Activated CD8-positive, alpha-beta memory T cell treated with anti-CD3 and anti-CD28 coated beads, Interleukin-2, amount 50 U/mL, for 24 hours (primary cell): ENCODE data around the gene HHAT.

Source experiments
- DNase-seq: peaks from one replicate; pipeline ENCODE4 v3.0.0-alpha.2; 2020; ENCODE audit errors: extremely low read depth

The HHAT gene

GRCh38 chr1:210328746-210329503, at the start of gene HHAT:
Gene HHAT, plus strand, starts transcription at chr1:210328902. Its CDS starts 20,074 bp downstream, at chr1:210348976.
- no peak for DNase-seq

- no peak for DNase-seq
These were observed 48.5 kb upstream of the HHAT start for GRCh38 chr1:210280221-210280620.

- no peak for DNase-seq
These were observed 40.6 kb upstream of the HHAT start for GRCh38 chr1:210288116-210288515.

GRCh38 chr1:210289248-210289647, 39.5 kb upstream of the HHAT start:
- DNase-seq, result no peak

- DNase-seq, result no peak
These were observed 37.5 kb upstream of the HHAT start for GRCh38 chr1:210291081-210291764.

- DNase-seq, result no peak
These were observed 36.9 kb upstream of the HHAT start for GRCh38 chr1:210291786-210292230.

GRCh38 chr1:210292231-210292871, 36.4 kb upstream of the HHAT start:
- no peak for DNase-seq

GRCh38 chr1:210293171-210293607, 35.5 kb upstream of the HHAT start:
- no peak for DNase-seq

GRCh38 chr1:210294999-210295745, 33.5 kb upstream of the HHAT start:
- no peak for DNase-seq

- no peak for DNase-seq
These were observed 32.0 kb upstream of the HHAT start for GRCh38 chr1:210296682-210297081.

- DNase-seq, result no peak
These were observed 30.4 kb upstream of the HHAT start for GRCh38 chr1:210298296-210298695.

- no peak for DNase-seq
These were observed 29.8 kb upstream of the HHAT start for GRCh38 chr1:210298936-210299335.

- no peak for DNase-seq
These were observed 29.2 kb upstream of the HHAT start for GRCh38 chr1:210299501-210299900.

- DNase-seq, result no peak
These were observed 27.6 kb upstream of the HHAT start for GRCh38 chr1:210300923-210301614.

GRCh38 chr1:210301615-210302000, 27.1 kb upstream of the HHAT start:
- DNase-seq, result no peak

- no peak for DNase-seq
These were observed 26.2 kb upstream of the HHAT start for GRCh38 chr1:210302501-210302900.

GRCh38 chr1:210303391-210303790, 25.3 kb upstream of the HHAT start:
- no peak for DNase-seq

- DNase-seq, result no peak
These were observed 18.0 kb upstream of the HHAT start for GRCh38 chr1:210310562-210311153.

- no peak for DNase-seq
These were observed 16.8 kb upstream of the HHAT start for GRCh38 chr1:210311726-210312493.

- no peak for DNase-seq
These were observed 15.6 kb upstream of the HHAT start for GRCh38 chr1:210313046-210313595.
